Caco-2 (cell line): ENCODE results near the gene TRIM8. TPM values are rescaled to one million over a fixed set of nuclear protein-coding genes. Genes with fewer than 3 reads are reported as not detected.

Source experiments
- BruUV-seq: library from RNA; stranded (reverse); fragments of 400-500 nt; replicated peaks from 2 replicates; lab custom pipeline; 2021; lab: Mats Ljungman, UMichigan
- CTCF ChIA-PET: fragments of 300-600 bp; sonication (Branson Sonifier 250); formaldehyde crosslinking; loops from one replicate; lab custom pipeline; 2022; ENCODE audit warnings: antibody characterized with exemption; lab: Charles Lee
- POLR2A ChIA-PET: fragments of 300-600 bp; sonication (Branson Sonifier 250); formaldehyde crosslinking; loops from one replicate; lab custom pipeline; 2022; ENCODE audit warnings: antibody characterized with exemption; lab: Charles Lee
- DNase-seq, 2 experiments: peaks; one replicate each; pipeline versions ENCODE4 v3.0.0 to v3.0.0-alpha.2; 2020 to 2022
- H3K27me3 ChIP-seq: replicated peaks from 2 replicates; pipeline ENCODE4 v1.6.0; 2011; ENCODE audit warnings: low read length; ENCODE audit not compliant: control insufficient read depth, insufficient read depth
- H3K36me3 ChIP-seq: 2 replicates; pipeline ENCODE4 v1.5.1; 2011; ENCODE audit warnings: low read length; ENCODE audit not compliant: control insufficient read depth, insufficient read depth
- H3K4me1 ChIP-seq: fragments of 250-450 bp; sonication (Bioruptor Pico); 2 replicates; pipeline ENCODE4 v1.5.1; 2020; ENCODE audit warnings: mild to moderate bottlenecking
- H3K4me3 ChIP-seq: 2 replicates; pipeline ENCODE4 v1.5.1; 2011; ENCODE audit warnings: low read depth, mild to moderate bottlenecking, control low read depth, low read length
- H3K9me3 ChIP-seq: fragments of 250-450 bp; sonication (Bioruptor Pico); 2 replicates; pipeline ENCODE4 v1.5.1; 2020; ENCODE audit warnings: mild to moderate bottlenecking, moderate library complexity
- H3K27ac Mint-ChIP-seq: one replicate; pipeline ENCODE4 v1.8.0; 2022; ENCODE audit warnings: mixed read lengths; ENCODE audit not compliant: unreplicated experiment
- H3K27me3 Mint-ChIP-seq: one replicate; pipeline ENCODE4 v1.8.0; 2022; ENCODE audit warnings: mixed read lengths; ENCODE audit not compliant: insufficient read depth, unreplicated experiment
- H3K36me3 Mint-ChIP-seq: one replicate; pipeline ENCODE4 v1.8.0; 2022; ENCODE audit warnings: mild to moderate bottlenecking, mixed read lengths; ENCODE audit not compliant: insufficient read depth, unreplicated experiment
- H3K4me1 Mint-ChIP-seq: one replicate; pipeline ENCODE4 v1.8.0; 2022; ENCODE audit warnings: low read depth, mixed read lengths; ENCODE audit not compliant: unreplicated experiment
- H3K4me3 Mint-ChIP-seq: one replicate; pipeline ENCODE4 v1.8.0; 2022; ENCODE audit warnings: mild to moderate bottlenecking, moderate library complexity, mixed read lengths; ENCODE audit not compliant: unreplicated experiment
- H3K9me3 Mint-ChIP-seq: one replicate; pipeline ENCODE4 v1.8.0; 2022; ENCODE audit warnings: mixed read lengths; ENCODE audit not compliant: unreplicated experiment
- CTCF ChIP-seq, 2 experiments: fragments of 200-600 bp in 1 of 2; IDR thresholded peaks; 1 replicate in 1 of 2; 2 replicates in 1 of 2; pipeline versions ENCODE4 v1.5.1 to v1.8.0; 2011 to 2022; ENCODE audit warnings: antibody characterized with exemption in 1 of 2, control low read depth in 1 of 2, inconsistent platforms in 1 of 2, low read depth in 1 of 2, low read length in 1 of 2, mild to moderate bottlenecking in 1 of 2, moderate library complexity in 1 of 2; ENCODE audit not compliant: insufficient read depth in 1 of 2, severe bottlenecking in 1 of 2, unreplicated experiment in 1 of 2
- intact Hi-C: fragments of 100-400 bp; cut with micrococcal nuclease; formaldehyde crosslinking; loops from one replicate; pipeline ENCODE4 v1.10.0; 2022; ENCODE audit not compliant: unreplicated experiment
- total RNA-seq: library from RNA; stranded (reverse); gene quantifications from 2 replicates; pipeline ENCODE4 v1.2.3, GENCODE V29; 2022

TRIM8 gene
- total RNA-seq, 1 experiment from 2014 or later = 40.9 TPM

- Mint-ChIP-seq H3K27ac (peak overlapping the region; percentile 88), H3K9me3 (no peaks in the 10 kb centered on the region), H3K36me3 (peaks cover 5% of the 10 kb centered on the region), H3K27me3 (no peaks in the 10 kb centered on the region), H3K4me3 (peak overlapping the region; percentile 9), H3K4me1 (peaks cover 60% of the 10 kb centered on the region)
- Histone ChIP-seq H3K4me3 (no peak overlapping the region), H3K27me3 (no peaks in the 10 kb centered on the region), H3K36me3 (no peaks in the 10 kb centered on the region), H3K4me1 (peaks cover 47% of the 10 kb centered on the region), H3K9me3 (no peaks in the 10 kb centered on the region)
- intact Hi-C loops = no loop called here
- DNase-seq = no peak
- no TSS peak for BruUV-seq
- ChIA-PET POLR2A (no interaction called here), CTCF (interaction anchor here (1.3 to 1.5 kb wide), 2 partner anchors 11 to 16 kb away, joined by 3 to 5 read pairs; no protein-coding TSS in a partner anchor)
- no peak for TF ChIP-seq CTCF (IDR thresholded peaks at IDR 0.05; ENCODE audit: insufficient read depth in 1 of 2, low read depth in 1 of 2, low read length in 1 of 2, severe bottlenecking in 1 of 2, unreplicated experiment in 1 of 2)
Measured at GRCh38 chr10:102630663-102631062, 13.6 kb upstream of the TRIM8 start.

- H3K27ac Mint-ChIP-seq = peak overlapping the region; percentile 88
- H3K36me3 ChIP-seq = no peaks in the 10 kb centered on the region
- H3K4me1 ChIP-seq = peaks cover 47% of the 10 kb centered on the region
- no peaks in the 10 kb centered on the region for H3K9me3 ChIP-seq
- no peak overlapping the region for H3K4me3 ChIP-seq
- H3K4me1 Mint-ChIP-seq = peaks cover 51% of the 10 kb centered on the region
- H3K27me3 Mint-ChIP-seq = no peaks in the 10 kb centered on the region
- BruUV-seq = no TSS peak
- ChIA-PET POLR2A (interaction anchor here (0.6 kb wide), 2 partner anchors 128 to 458 kb away, joined by 3 to 4 read pairs; no protein-coding TSS in a partner anchor), CTCF (no interaction called here)
- no peaks in the 10 kb centered on the region for H3K27me3 ChIP-seq
- no peak overlapping the region for H3K4me3 Mint-ChIP-seq
- DNase-seq = no peak
- intact Hi-C loops = no loop called here
- H3K36me3 Mint-ChIP-seq = peaks cover 5% of the 10 kb centered on the region
- no peak for TF ChIP-seq CTCF (IDR thresholded peaks at IDR 0.05; ENCODE audit: insufficient read depth in 1 of 2, low read depth in 1 of 2, low read length in 1 of 2, severe bottlenecking in 1 of 2, unreplicated experiment in 1 of 2)
- no peaks in the 10 kb centered on the region for H3K9me3 Mint-ChIP-seq
Measured at GRCh38 chr10:102631525-102632393, 12.5 kb upstream of the TRIM8 start.

DNA sequence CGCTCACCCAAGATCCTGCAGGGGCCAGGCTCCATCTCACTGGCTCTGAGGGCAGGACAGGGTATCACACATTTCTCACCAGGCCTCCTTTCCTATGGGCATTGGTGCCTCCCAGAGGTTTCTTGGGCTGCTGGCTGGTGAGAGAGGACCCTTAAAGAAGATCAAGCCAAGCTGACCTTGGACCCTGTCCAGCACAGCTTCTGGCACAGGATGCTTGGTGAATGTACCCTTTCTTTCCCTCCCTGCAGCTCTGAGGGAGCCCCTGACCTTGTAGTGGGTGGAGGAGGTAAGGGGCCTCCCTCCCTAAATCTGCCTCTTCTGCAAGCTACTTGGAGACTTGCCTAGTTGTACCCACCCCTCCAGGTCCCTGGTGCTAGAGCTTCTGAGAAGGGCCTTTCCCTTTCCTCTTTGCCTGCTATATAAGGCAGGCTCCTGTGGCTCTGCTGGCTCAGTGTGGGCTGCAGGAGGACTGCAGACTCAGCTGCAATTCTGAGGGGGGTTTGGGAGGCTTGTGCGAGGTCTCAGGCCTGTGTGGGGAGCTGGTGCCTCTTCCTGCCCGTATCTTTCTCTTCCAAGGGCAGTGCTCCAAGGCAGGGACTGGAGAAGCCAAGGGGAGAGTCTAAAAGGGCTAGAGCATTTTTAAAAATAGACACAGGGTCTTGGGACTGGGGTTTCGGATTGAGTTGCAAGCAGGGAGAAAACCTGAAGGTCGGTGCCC, 11.7 kb upstream of the TRIM8 start:
- Mint-ChIP-seq H3K36me3 (peaks cover 5% of the 10 kb centered on the region), H3K9me3 (no peaks in the 10 kb centered on the region), H3K4me3 (no peak overlapping the region), H3K4me1 (peaks cover 44% of the 10 kb centered on the region), H3K27me3 (no peaks in the 10 kb centered on the region), H3K27ac (no peak overlapping the region)
- H3K27me3 ChIP-seq = no peaks in the 10 kb centered on the region
- CTCF ChIA-PET = no interaction called here
- POLR2A ChIA-PET = interaction anchor here (0.6 kb wide), 1 partner anchor 458 kb away, joined by 4 read pairs; no protein-coding TSS in a partner anchor
- peaks cover 42% of the 10 kb centered on the region for H3K4me1 ChIP-seq
- no TSS peak for BruUV-seq
- DNase-seq = no peak
- H3K36me3 ChIP-seq = no peaks in the 10 kb centered on the region
- no peak for TF ChIP-seq CTCF (IDR thresholded peaks at IDR 0.05; ENCODE audit: insufficient read depth in 1 of 2, low read depth in 1 of 2, low read length in 1 of 2, severe bottlenecking in 1 of 2, unreplicated experiment in 1 of 2)
- intact Hi-C loops = no loop called here
- no peaks in the 10 kb centered on the region for H3K9me3 ChIP-seq
- H3K4me3 ChIP-seq = no peak overlapping the region
